Neutrophil (primary cell): ENCODE data around the gene ITPR1.

Experiments
- H3K27ac ChIP-seq: fragments of 200-600 bp; sonication (generic); 2 replicates; pipeline ENCODE4 v1.5.1; 2016; ENCODE audit warnings: mild to moderate bottlenecking, moderate library complexity
- H3K27me3 ChIP-seq: fragments of 200-600 bp; sonication (generic); 2 replicates; pipeline ENCODE4 v1.6.0; 2016; ENCODE audit warnings: mild to moderate bottlenecking
- H3K36me3 ChIP-seq: fragments of 200-600 bp; sonication (generic); 2 replicates; pipeline ENCODE4 v1.5.1; 2017
- H3K4me1 ChIP-seq, 2 experiments: fragments of 200-600 bp in 1 of 2; sonication (generic) in 1 of 2; 1 replicate in 1 of 2; 2 replicates in 1 of 2; pipeline versions ENCODE4 v1.5.1 to v1.6.1; 2013 to 2016; ENCODE audit warnings: low read depth in 1 of 2, low read length in 1 of 2, mild to moderate bottlenecking in 1 of 2, moderate library complexity in 1 of 2; ENCODE audit not compliant: control insufficient read depth in 1 of 2, insufficient read depth in 1 of 2
- H3K4me3 ChIP-seq, 2 experiments: fragments of 200-600 bp in 1 of 2; sonication (generic) in 1 of 2; 1 replicate in 1 of 2; 2 replicates in 1 of 2; pipeline ENCODE4 v1.5.1; 2013 to 2016; ENCODE audit warnings: low read depth in 1 of 2, low read length in 1 of 2, mild to moderate bottlenecking in 1 of 2, moderate library complexity in 1 of 2
- H3K9me3 ChIP-seq: fragments of 200-600 bp; sonication (generic); 2 replicates; pipeline ENCODE4 v1.5.1; 2016
- CTCF ChIP-seq: fragments of 200-600 bp; sonication (generic); IDR thresholded peaks from 2 replicates; pipeline ENCODE4 v1.5.1; 2016; ENCODE audit warnings: antibody characterized with exemption

The ITPR1 gene

GRCh38 chr3:4637265-4637664 lies 144.1 kb downstream of the ITPR1 start:
- Histone ChIP-seq H3K9me3 (no peaks in the 10 kb centered on the region), H3K27me3 (no peaks in the 10 kb centered on the region), H3K4me3 (no peak overlapping the region), H3K27ac (no peak overlapping the region), H3K4me1 (no peaks in the 10 kb centered on the region), H3K36me3 (no peaks in the 10 kb centered on the region)
- no peak for TF ChIP-seq CTCF

GRCh38 chr3:4641863-4642563 lies 148.9 kb downstream of the ITPR1 start:
- TF ChIP-seq CTCF = no peak
- H3K9me3 ChIP-seq = no peaks in the 10 kb centered on the region
- H3K27ac ChIP-seq = no peak overlapping the region

GRCh38 chr3:4642611-4643010 lies 149.5 kb downstream of the ITPR1 start:
- no peak for TF ChIP-seq CTCF
- Histone ChIP-seq H3K27ac (no peak overlapping the region), H3K4me3 (no peak overlapping the region), H3K27me3 (no peaks in the 10 kb centered on the region), H3K36me3 (peaks cover 9% of the 10 kb centered on the region), H3K4me1 (no peaks in the 10 kb centered on the region), H3K9me3 (no peaks in the 10 kb centered on the region)

More at GRCh38 chr3:4641863-4642563, 148.9 kb downstream of the ITPR1 start:
- peaks cover 9% of the 10 kb centered on the region for H3K36me3 ChIP-seq
- H3K4me3 ChIP-seq = no peak overlapping the region
- no peaks in the 10 kb centered on the region for H3K4me1 ChIP-seq
- H3K27me3 ChIP-seq = no peaks in the 10 kb centered on the region

GRCh38 chr3:4643904-4644547 lies 150.9 kb downstream of the ITPR1 start:
- Histone ChIP-seq H3K4me3 (no peak overlapping the region), H3K27me3 (no peaks in the 10 kb centered on the region), H3K36me3 (peaks cover 9% of the 10 kb centered on the region), H3K27ac (no peak overlapping the region), H3K4me1 (no peaks in the 10 kb centered on the region), H3K9me3 (no peaks in the 10 kb centered on the region)
- TF ChIP-seq CTCF = no peak

GRCh38 chr3:4644951-4645350 lies 151.8 kb downstream of the ITPR1 start:
- peaks cover 9% of the 10 kb centered on the region for H3K36me3 ChIP-seq

More at GRCh38 chr3:4644951-4645350, 151.8 kb downstream of the ITPR1 start:
- TF ChIP-seq CTCF = no peak
- no peaks in the 10 kb centered on the region for H3K27me3 ChIP-seq
- no peaks in the 10 kb centered on the region for H3K9me3 ChIP-seq
- no peak overlapping the region for H3K4me3 ChIP-seq
- no peak overlapping the region for H3K27ac ChIP-seq
- no peaks in the 10 kb centered on the region for H3K4me1 ChIP-seq
